Measurements from ENCODE around the gene RBFOX2.
"Not testable (repeated sequence)": the region's sequence is repeated elsewhere in the genome, so short reads cannot be mapped to it uniquely, and the experiment has no call there.

RBFOX2 gene

GRCh38 chr22:36028646-36029405 lies at the start of gene RBFOX2:
Gene RBFOX2 (minus strand): TSS chr22:36028824. CDS start chr22:36028425, 399 bp downstream.
- DNase-seq, result peak; percentile 78

- no peak for DNase-seq
These were observed 48.6 kb upstream of the RBFOX2 start for GRCh38 chr22:36077271-36077670.

- DNase-seq, result no peak
These were observed 47.1 kb upstream of the RBFOX2 start for GRCh38 chr22:36075724-36076123.

- DNase-seq, result no peak
These were observed 46.6 kb upstream of the RBFOX2 start for GRCh38 chr22:36075230-36075629.

- DNase-seq, result no peak
These were observed 44.9 kb upstream of the RBFOX2 start for GRCh38 chr22:36073476-36073875.

GRCh38 chr22:36070645-36071044 lies 42.0 kb upstream of the RBFOX2 start:
- DNase-seq, result not testable (repeated sequence)

GRCh38 chr22:36069368-36069767 lies 40.7 kb upstream of the RBFOX2 start:
- no peak for DNase-seq

- DNase-seq, result no peak
These were observed 40.2 kb upstream of the RBFOX2 start for GRCh38 chr22:36068776-36069344.

GRCh38 chr22:36067235-36067558 lies 38.6 kb upstream of the RBFOX2 start:
- no peak for DNase-seq

GRCh38 chr22:36065775-36066544 lies 37.3 kb upstream of the RBFOX2 start:
- DNase-seq, result peak; percentile 77

- DNase-seq, result no peak
These were observed 36.8 kb upstream of the RBFOX2 start for GRCh38 chr22:36065462-36065774.

GRCh38 chr22:36064358-36064757 lies 35.7 kb upstream of the RBFOX2 start:
- no peak for DNase-seq

- no peak for DNase-seq
These were observed 28.4 kb upstream of the RBFOX2 start for GRCh38 chr22:36056980-36057379.

- DNase-seq, result peak; percentile 8
These were observed 27.0 kb upstream of the RBFOX2 start for GRCh38 chr22:36055376-36056295.

- DNase-seq, result not testable (repeated sequence)
These were observed 25.8 kb upstream of the RBFOX2 start for GRCh38 chr22:36054446-36054845.

GRCh38 chr22:36053242-36054147 lies 24.9 kb upstream of the RBFOX2 start:
- DNase-seq, result no peak

- no peak for DNase-seq
These were observed 23.9 kb upstream of the RBFOX2 start for GRCh38 chr22:36052505-36052941.

GRCh38 chr22:36049678-36049997 lies 21.0 kb upstream of the RBFOX2 start:
- DNase-seq, result no peak

- no peak for DNase-seq
These were observed 20.5 kb upstream of the RBFOX2 start for GRCh38 chr22:36048911-36049677.

- DNase-seq, result not testable (repeated sequence)
These were observed 15.9 kb upstream of the RBFOX2 start for GRCh38 chr22:36044517-36044916.

GRCh38 chr22:36042240-36042639 lies 13.6 kb upstream of the RBFOX2 start:
- no peak for DNase-seq

Measured in NCI-H1694 treated with DMSO at 0.1 percent for 48 hours (cell line).